ENCODE measurements around the gene OPA1. TPM values are rescaled to one million over a fixed set of nuclear protein-coding genes. Genes with fewer than 3 reads are reported as not detected.

The OPA1 gene
- total RNA-seq, 1 donor = 91.5 TPM

DNA sequence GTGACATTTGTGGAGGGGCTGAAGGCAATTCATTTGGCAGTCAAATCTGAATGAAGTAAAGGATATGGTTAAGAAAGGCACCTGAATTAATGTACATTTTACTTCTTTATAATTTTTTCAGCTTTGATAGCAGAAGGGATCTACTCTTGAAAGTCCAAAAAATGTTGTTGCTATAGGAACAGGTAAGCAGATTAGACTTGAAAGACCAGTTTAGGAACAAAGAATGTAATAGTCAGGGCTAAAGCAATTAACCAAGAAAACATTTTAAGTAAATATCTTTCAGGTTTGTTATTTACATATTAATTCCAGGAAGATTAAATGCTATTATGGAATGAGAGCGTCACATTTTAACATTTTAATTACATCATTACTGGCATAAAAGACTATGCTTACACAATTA, 39.4 kb upstream of the OPA1 start:
- TF ChIP-seq, protein P1, sequence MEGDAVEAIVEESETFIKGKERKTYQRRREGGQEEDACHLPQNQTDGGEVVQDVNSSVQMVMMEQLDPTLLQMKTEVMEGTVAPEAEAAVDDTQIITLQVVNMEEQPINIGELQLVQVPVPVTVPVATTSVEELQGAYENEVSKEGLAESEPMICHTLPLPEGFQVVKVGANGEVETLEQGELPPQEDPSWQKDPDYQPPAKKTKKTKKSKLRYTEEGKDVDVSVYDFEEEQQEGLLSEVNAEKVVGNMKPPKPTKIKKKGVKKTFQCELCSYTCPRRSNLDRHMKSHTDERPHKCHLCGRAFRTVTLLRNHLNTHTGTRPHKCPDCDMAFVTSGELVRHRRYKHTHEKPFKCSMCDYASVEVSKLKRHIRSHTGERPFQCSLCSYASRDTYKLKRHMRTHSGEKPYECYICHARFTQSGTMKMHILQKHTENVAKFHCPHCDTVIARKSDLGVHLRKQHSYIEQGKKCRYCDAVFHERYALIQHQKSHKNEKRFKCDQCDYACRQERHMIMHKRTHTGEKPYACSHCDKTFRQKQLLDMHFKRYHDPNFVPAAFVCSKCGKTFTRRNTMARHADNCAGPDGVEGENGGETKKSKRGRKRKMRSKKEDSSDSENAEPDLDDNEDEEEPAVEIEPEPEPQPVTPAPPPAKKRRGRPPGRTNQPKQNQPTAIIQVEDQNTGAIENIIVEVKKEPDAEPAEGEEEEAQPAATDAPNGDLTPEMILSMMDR (IDR thresholded peaks at IDR 0.05; ENCODE audit: insufficient read depth, low read depth, low read length) = no peak
- H3K4me3 ChIP-seq (ENCODE audit: low read depth, low read length) = no peak overlapping the region
- DNase-seq (ENCODE audit: low read depth) = no peak

DNA sequence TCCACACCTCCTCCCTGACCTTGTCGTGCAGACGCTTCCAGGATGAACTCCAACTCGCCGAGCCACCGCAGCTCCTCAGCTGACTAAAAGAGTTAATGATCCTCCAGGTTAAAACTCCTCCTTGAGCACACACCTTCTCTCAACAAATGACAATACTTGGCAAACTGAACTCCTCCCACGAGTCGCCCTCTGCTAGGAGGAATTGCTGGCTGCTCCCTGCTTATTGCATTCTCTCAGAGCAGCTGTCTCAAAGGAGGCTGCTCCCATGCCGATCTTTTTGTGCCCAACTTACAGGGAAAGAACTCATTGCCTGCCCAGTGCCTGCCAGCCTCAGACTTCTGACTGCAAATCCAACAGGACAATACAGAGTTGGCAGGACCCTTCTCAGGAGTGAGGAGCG, 38.2 kb upstream of the OPA1 start, which contains the start of gene ATP13A4:
TSS of gene ATP13A4 (minus strand) at position 85 of the 400 bp plus-strand sequence. CDS start 96 bp downstream, outside the sequence.
- DNase-seq (ENCODE audit: low read depth) = no peak
- TF ChIP-seq, protein P1 (IDR thresholded peaks at IDR 0.05; ENCODE audit: insufficient read depth, low read depth, low read length) = no peak
- H3K4me3 ChIP-seq (ENCODE audit: low read depth, low read length) = no peak within 1 kb of the TSS

DNA sequence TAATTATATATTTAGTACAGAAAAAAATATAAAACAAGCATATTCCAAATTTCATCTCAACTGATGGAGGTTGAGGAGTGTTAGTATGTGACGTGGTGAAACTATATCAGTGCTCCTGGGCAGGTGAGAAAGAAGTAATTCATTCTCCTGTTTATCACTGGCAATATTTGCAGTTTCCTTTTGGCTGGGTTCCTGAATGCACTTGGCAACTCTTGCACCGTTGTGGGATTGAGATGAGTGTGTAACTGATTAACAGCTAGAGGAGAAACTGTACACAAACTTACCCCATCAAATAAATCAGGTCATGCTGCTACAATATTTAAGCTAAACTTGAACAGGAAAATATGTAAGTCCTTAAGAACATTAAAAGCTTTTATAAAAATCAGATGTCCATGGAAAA, 36.2 kb upstream of the OPA1 start:
- H3K4me3 ChIP-seq (ENCODE audit: low read depth, low read length) = no peak overlapping the region
- DNase-seq (ENCODE audit: low read depth) = no peak
- TF ChIP-seq, protein P1 (IDR thresholded peaks at IDR 0.05; ENCODE audit: insufficient read depth, low read depth, low read length) = no peak

DNA sequence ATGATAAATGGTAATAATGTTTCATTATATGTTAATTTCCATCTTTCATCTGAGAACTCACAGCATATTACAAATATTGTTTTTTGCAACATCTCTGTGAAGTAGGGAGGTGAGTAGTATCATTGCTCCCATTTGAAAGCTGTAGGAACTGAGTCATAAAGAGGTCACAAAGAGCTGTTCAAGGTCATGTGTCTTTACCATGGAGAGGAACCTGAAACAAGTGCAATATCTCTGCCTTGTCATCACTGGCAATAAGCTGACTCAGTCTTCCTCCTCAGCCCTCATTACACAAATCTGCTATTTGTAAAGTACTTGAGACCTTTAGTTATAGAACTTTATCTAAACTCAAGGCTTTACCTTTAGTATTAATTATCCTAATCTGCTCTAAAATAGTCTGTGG, 33.9 kb upstream of the OPA1 start:
- DNase-seq (ENCODE audit: low read depth) = no peak
- no peak overlapping the region for H3K4me3 ChIP-seq (ENCODE audit: low read depth, low read length)
- TF ChIP-seq, protein P1 (IDR thresholded peaks at IDR 0.05; ENCODE audit: insufficient read depth, low read depth, low read length) = no peak

DNA sequence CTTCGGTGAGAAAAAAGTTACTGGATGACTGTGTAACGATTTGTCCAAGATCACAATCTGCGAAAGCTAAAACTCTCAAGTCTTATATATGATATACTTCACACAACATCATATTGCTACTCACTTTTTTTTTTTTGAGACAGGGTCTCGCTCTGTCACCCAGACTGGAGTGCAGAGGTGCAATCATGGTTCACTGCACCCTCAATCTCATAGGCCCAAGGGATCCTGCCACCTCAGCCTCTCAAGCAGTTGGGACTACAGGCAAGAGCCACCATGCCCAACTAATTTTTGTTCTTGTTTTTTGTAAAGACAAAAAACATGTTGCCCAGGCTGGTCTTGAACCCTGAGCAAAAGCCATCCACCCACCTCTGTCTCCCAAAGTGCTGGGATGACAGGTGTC, 32.9 kb upstream of the OPA1 start:
- TF ChIP-seq, protein P1 (IDR thresholded peaks at IDR 0.05; ENCODE audit: insufficient read depth, low read depth, low read length) = no peak
- no peak for DNase-seq (ENCODE audit: low read depth)
- H3K4me3 ChIP-seq (ENCODE audit: low read depth, low read length) = no peak overlapping the region

DNA sequence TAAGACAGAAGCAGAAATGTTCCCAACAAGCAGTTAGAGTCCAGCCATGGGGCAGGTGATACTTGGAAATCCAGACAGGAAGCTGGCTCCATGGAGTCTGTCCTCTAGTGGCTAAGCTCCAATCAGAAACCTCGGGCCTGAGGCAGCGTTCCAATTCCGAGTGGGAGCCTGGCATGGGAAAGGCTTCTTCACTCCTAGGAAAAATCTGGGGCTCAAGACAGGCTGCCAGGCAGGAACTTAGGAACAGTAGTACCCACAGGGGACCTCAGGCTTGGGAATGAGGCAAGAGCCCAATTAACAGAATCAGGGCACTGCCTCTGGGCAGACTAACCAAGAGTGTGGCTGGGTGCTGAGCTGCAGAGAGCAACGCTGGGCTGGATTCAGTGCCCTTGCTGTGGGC, 32.1 kb upstream of the OPA1 start:
- no peak for DNase-seq (ENCODE audit: low read depth)

DNA sequence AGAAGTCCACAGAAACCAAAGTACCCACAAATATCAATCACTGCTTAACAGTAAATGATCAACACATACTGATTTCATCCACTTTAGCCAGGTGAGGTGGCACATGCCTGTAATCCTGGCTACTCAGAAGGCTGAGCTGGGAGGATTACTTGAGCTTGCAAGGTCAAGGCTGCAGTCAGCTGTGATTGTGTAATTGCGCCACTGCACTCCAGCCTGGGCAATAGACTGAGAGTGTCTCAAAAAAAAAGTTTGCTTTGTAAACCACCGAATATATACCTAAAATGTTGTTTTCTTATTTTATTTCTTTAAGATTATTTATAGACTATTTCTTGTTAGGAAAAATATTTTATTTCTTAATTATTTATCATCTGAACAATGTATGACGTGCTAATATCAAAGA, 29.6 kb upstream of the OPA1 start:
- TF ChIP-seq, protein P1 (IDR thresholded peaks at IDR 0.05; ENCODE audit: insufficient read depth, low read depth, low read length) = no peak
- DNase-seq (ENCODE audit: low read depth) = peak; percentile 6

More for the DNA sequence above, 32.1 kb upstream of the OPA1 start:
- no peak overlapping the region for H3K4me3 ChIP-seq (ENCODE audit: low read depth, low read length)
- TF ChIP-seq, protein P1 (IDR thresholded peaks at IDR 0.05; ENCODE audit: insufficient read depth, low read depth, low read length) = no peak

More for the DNA sequence above, 29.6 kb upstream of the OPA1 start:
- no peak overlapping the region for H3K4me3 ChIP-seq (ENCODE audit: low read depth, low read length)

Measured in fibroblast of villous mesenchyme (primary cell).